Measurements from ENCODE around the gene DGKI.
A peak's percentile ranks its signal among the peaks of the same experiment; 100 is the strongest.

The DGKI gene

GRCh38 chr7:137873979-137874777 is 27.4 kb upstream of the DGKI start:
- no peak overlapping the region for H3K4me3 ChIP-seq (ENCODE audit: low read length)
- DNase-seq (ENCODE audit: low read depth, low spot score) = no peak

- H3K4me3 ChIP-seq (ENCODE audit: low read length) = no peak overlapping the region
Measured at GRCh38 chr7:137873524-137873923, 26.8 kb upstream of the DGKI start.

GRCh38 chr7:137871170-137871915 is 24.6 kb upstream of the DGKI start:
- no peak overlapping the region for H3K4me3 ChIP-seq (ENCODE audit: low read length)
- no peak for DNase-seq (ENCODE audit: low read depth, low spot score)

More at GRCh38 chr7:137873524-137873923, 26.8 kb upstream of the DGKI start:
- no peak for DNase-seq (ENCODE audit: low read depth, low spot score)

GRCh38 chr7:137870684-137871083 is 23.9 kb upstream of the DGKI start:
- no peak for DNase-seq (ENCODE audit: low read depth, low spot score)
- H3K4me3 ChIP-seq (ENCODE audit: low read length) = no peak overlapping the region

- DNase-seq (ENCODE audit: low read depth, low spot score) = no peak
- H3K4me3 ChIP-seq (ENCODE audit: low read length) = no peak overlapping the region
Measured at GRCh38 chr7:137870078-137870477, 23.3 kb upstream of the DGKI start.

GRCh38 chr7:137869260-137869659 is 22.5 kb upstream of the DGKI start:
- H3K4me3 ChIP-seq (ENCODE audit: low read length) = no peak overlapping the region
- no peak for DNase-seq (ENCODE audit: low read depth, low spot score)

GRCh38 chr7:137867289-137867688 is 20.5 kb upstream of the DGKI start:
- DNase-seq (ENCODE audit: low read depth, low spot score) = no peak
- no peak overlapping the region for H3K4me3 ChIP-seq (ENCODE audit: low read length)

- DNase-seq (ENCODE audit: low read depth, low spot score) = no peak
- no peak overlapping the region for H3K4me3 ChIP-seq (ENCODE audit: low read length)
Measured at GRCh38 chr7:137865764-137866163, 19.0 kb upstream of the DGKI start.

GRCh38 chr7:137862964-137863363 is 16.2 kb upstream of the DGKI start:
- DNase-seq (ENCODE audit: low read depth, low spot score) = no peak
- no peak overlapping the region for H3K4me3 ChIP-seq (ENCODE audit: low read length)

- no peak for DNase-seq (ENCODE audit: low read depth, low spot score)
- no peak overlapping the region for H3K4me3 ChIP-seq (ENCODE audit: low read length)
Measured at GRCh38 chr7:137862358-137862757, 15.6 kb upstream of the DGKI start.

GRCh38 chr7:137860542-137860941 is 13.8 kb upstream of the DGKI start:
- H3K4me3 ChIP-seq (ENCODE audit: low read length) = no peak overlapping the region
- no peak for DNase-seq (ENCODE audit: low read depth, low spot score)

GRCh38 chr7:137853053-137853452 is 6.3 kb upstream of the DGKI start:
- no peak for DNase-seq (ENCODE audit: low read depth, low spot score)
- no peak overlapping the region for H3K4me3 ChIP-seq (ENCODE audit: low read length)

GRCh38 chr7:137852108-137852507 is 5.3 kb upstream of the DGKI start:
- H3K4me3 ChIP-seq (ENCODE audit: low read length) = no peak overlapping the region
- no peak for DNase-seq (ENCODE audit: low read depth, low spot score)

GRCh38 chr7:137850972-137851945 is 4.5 kb upstream of the DGKI start:
- DNase-seq (ENCODE audit: low read depth, low spot score) = peak; percentile 12
- H3K4me3 ChIP-seq (ENCODE audit: low read length) = no peak overlapping the region

- H3K4me3 ChIP-seq (ENCODE audit: low read length) = no peak overlapping the region
- no peak for DNase-seq (ENCODE audit: low read depth, low spot score)
Measured at GRCh38 chr7:137850571-137850970, 3.8 kb upstream of the DGKI start.

- no peak for DNase-seq (ENCODE audit: low read depth, low spot score)
- H3K4me3 ChIP-seq (ENCODE audit: low read length) = no peak overlapping the region
Measured at GRCh38 chr7:137848095-137848494, 1.3 kb upstream of the DGKI start.

GRCh38 chr7:137847568-137848050 is 835 bp upstream of the DGKI start:
- H3K4me3 ChIP-seq (ENCODE audit: low read length) = no peak overlapping the region
- no peak for DNase-seq (ENCODE audit: low read depth, low spot score)

GRCh38 chr7:137846549-137846826 is 286 bp downstream of the DGKI start:
- no peak for DNase-seq (ENCODE audit: low read depth, low spot score)
- H3K4me3 ChIP-seq (ENCODE audit: low read length) = no peak overlapping the region

- no peak for DNase-seq (ENCODE audit: low read depth, low spot score)
- H3K4me3 ChIP-seq (ENCODE audit: low read length) = no peak overlapping the region
Measured at GRCh38 chr7:137844677-137845425, 1.9 kb downstream of the DGKI start.

Data from Jurkat, Clone E6-1 (cell line).